Epithelial cell of umbilical artery (primary cell): ENCODE results near the gene RTCB. TPM values are rescaled to one million over a fixed set of nuclear protein-coding genes. Genes with fewer than 3 reads are reported as not detected.

Source experiments
- total RNA-seq: library from RNA; depleted of rRNA; stranded (reverse); fragments of >200 nt; gene quantifications from 2 replicates; pipeline ENCODE4 v1.2.3, GENCODE V29; 2014

Gene RTCB
- 192 and 193 TPM in 2 replicates for total RNA-seq

DNA sequence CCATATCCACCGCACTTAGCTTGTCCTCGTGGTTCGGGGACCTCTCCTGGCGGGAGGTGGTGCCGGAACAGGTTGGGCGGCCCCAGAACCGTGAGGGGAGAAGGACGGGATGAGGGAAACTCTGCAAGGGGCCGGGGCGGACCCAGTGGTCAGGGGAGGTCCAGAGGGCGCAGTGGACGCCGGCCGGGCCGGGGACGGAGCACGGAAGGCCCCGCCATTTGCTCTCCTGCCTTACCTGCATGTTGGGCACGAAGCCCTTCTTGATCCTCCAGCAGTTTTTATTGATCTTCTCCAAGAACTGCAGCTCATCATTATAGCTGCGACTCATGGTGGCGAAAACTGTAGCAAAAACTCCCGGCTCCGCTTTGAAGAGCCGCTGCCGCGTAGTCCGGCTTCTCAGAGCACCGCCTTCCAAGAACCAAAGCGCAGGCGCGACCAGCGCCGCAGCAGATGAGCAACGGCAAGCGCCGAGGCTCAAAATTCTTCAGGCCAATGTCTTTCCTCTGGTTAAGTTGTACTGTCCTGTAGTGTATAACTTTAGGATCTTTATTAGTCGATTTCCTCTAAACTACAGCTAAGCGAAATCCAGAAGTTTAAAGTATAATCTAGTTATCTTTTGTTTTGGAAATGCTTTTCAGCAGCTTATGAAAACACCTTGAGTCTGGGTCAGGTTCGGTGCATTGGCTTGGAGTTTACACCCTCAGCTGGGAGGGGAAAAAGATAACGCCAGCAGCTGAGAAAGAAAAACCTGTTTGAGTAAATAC is at the start of gene RTCB:
Gene RTCB, minus strand, starts transcription at position 419 of the 764 bp plus-strand sequence. Its CDS starts 91 bp downstream, at position 328.

GRCh38 chr22:32357567-32357966 is 54.5 kb downstream of the RTCB start, which contains the start of gene RFPL3:
TSS of gene RFPL3 (plus strand) at chr22:32357867. CDS start at chr22:32358072, 205 bp downstream.

Other genes starting within 250 kb of the RTCB start
- gene RFPL2, start 207.2 kb downstream of the RTCB start, total RNA-seq: 0.32 TPM in 1 of 2 replicates, not detected in the other
- gene SLC5A4, start 156.9 kb downstream of the RTCB start, total RNA-seq: 0.65 and 1.1 TPM in 2 replicates
- not detected in 2 replicates for gene RFPL3, start 54.4 kb downstream of the RTCB start, total RNA-seq
- not detected in 2 replicates for gene BPIFC, start 52.2 kb upstream of the RTCB start, total RNA-seq
- 43.2 and 44.8 TPM in 2 replicates for gene FBXO7, start 62.6 kb upstream of the RTCB start, total RNA-seq